ENCODE data around the gene ADAM12. TPM values are rescaled to one million over a fixed set of nuclear protein-coding genes. Genes with fewer than 3 reads are reported as not detected.

ADAM12 gene
- total RNA-seq, 2 donors from 2014 or later = 0.46 TPM; not detected in 1

DNA sequence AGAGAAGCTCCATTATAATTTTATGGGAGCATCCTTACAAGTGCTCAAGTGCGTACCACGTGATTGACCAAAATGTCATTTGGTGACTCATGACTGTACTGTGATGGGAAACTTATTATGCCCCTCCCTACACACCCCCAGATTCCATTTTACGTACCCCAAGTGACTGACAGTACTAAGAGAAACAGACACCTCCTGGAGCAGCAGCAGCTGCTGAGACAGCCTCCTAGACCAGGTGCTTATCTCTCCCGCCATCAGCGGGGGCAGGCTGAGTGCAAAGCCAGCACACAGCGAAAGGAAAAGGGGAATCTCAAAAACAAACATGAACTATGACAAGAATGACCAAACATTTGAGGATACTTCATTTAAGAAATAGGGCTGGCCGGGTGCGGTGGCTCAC, 4.2 kb upstream of the ADAM12 start:
- TF ChIP-seq, protein P1, sequence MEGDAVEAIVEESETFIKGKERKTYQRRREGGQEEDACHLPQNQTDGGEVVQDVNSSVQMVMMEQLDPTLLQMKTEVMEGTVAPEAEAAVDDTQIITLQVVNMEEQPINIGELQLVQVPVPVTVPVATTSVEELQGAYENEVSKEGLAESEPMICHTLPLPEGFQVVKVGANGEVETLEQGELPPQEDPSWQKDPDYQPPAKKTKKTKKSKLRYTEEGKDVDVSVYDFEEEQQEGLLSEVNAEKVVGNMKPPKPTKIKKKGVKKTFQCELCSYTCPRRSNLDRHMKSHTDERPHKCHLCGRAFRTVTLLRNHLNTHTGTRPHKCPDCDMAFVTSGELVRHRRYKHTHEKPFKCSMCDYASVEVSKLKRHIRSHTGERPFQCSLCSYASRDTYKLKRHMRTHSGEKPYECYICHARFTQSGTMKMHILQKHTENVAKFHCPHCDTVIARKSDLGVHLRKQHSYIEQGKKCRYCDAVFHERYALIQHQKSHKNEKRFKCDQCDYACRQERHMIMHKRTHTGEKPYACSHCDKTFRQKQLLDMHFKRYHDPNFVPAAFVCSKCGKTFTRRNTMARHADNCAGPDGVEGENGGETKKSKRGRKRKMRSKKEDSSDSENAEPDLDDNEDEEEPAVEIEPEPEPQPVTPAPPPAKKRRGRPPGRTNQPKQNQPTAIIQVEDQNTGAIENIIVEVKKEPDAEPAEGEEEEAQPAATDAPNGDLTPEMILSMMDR (conservative IDR thresholded peaks at IDR 0.05) = no peak
- no peaks in the 10 kb centered on the region for H3K4me1 ChIP-seq (ENCODE audit: control insufficient read depth, insufficient read depth, low read length)
- H3K27me3 ChIP-seq (ENCODE audit: control insufficient read depth, insufficient read depth, low read length, poor library complexity, severe bottlenecking) = peaks cover 37% of the 10 kb centered on the region
- H3K4me3 ChIP-seq (ENCODE audit: low read length) = no peak overlapping the region
- Mint-ChIP-seq H3K27me3 (ENCODE audit: insufficient read depth) (peaks cover 41% of the 10 kb centered on the region), H3K36me3 (ENCODE audit: low read depth) (no peaks in the 10 kb centered on the region), H3K27ac (no peak overlapping the region), H3K4me3 (no peak overlapping the region), H3K4me1 (peaks cover 1% of the 10 kb centered on the region), H3K9me3 (peaks cover 3% of the 10 kb centered on the region)
- no peaks in the 10 kb centered on the region for H3K36me3 ChIP-seq (ENCODE audit: control insufficient read depth, insufficient read depth, low read length)
- H3K9me3 ChIP-seq (ENCODE audit: control insufficient read depth, low read length) = peaks cover 5% of the 10 kb centered on the region
- H3K27ac ChIP-seq (ENCODE audit: low read depth, low read length) = no peak overlapping the region
- WGBS, 2 experiments (ENCODE audit: insufficient coverage in 1 of 2, insufficient read length in 1 of 2) = 94% methylated on average over 7 to 8 of the region's 8 CpGs
- no peak overlapping the region for H3K9ac ChIP-seq (ENCODE audit: extremely low read depth, low read length, poor library complexity, severe bottlenecking)
- DNase-seq = no peak

DNA sequence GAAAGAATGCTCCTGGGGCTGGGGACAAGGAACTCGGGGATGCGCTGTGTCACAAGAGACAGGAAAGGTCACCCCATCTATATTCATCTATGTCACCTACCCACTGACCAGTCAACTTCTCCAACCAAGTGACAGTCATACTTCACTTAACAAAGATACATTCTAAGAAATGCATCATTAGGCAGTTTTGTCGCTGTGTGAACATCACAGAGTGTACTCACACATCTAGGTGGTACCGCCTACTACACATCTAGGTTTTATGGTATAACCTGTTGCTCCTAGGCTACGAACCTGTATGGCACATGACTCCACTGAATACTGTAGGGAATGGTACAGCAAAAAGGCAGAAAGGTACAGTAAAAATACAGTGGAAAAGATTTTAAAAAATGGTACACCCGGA, 3.8 kb upstream of the ADAM12 start:
- H3K36me3 Mint-ChIP-seq (ENCODE audit: low read depth) = no peaks in the 10 kb centered on the region
- Histone ChIP-seq H3K4me3 (ENCODE audit: low read length) (no peak overlapping the region), H3K9ac (ENCODE audit: extremely low read depth, low read length, poor library complexity, severe bottlenecking) (no peak overlapping the region), H3K27ac (ENCODE audit: low read depth, low read length) (no peak overlapping the region), H3K36me3 (ENCODE audit: control insufficient read depth, insufficient read depth, low read length) (no peaks in the 10 kb centered on the region), H3K27me3 (ENCODE audit: control insufficient read depth, insufficient read depth, low read length, poor library complexity, severe bottlenecking) (peaks cover 41% of the 10 kb centered on the region), H3K9me3 (ENCODE audit: control insufficient read depth, low read length) (peaks cover 5% of the 10 kb centered on the region), H3K4me1 (ENCODE audit: control insufficient read depth, insufficient read depth, low read length) (no peaks in the 10 kb centered on the region)
- no peak for DNase-seq
- H3K9me3 Mint-ChIP-seq = peaks cover 3% of the 10 kb centered on the region
- no peak overlapping the region for H3K4me3 Mint-ChIP-seq
- TF ChIP-seq, protein P1 (conservative IDR thresholded peaks at IDR 0.05) = no peak
- 94 to 97% methylated on average over 6 of the region's 6 CpGs for WGBS, 2 experiments (ENCODE audit: insufficient coverage in 1 of 2, insufficient read length in 1 of 2)
- no peak overlapping the region for H3K27ac Mint-ChIP-seq
- H3K4me1 Mint-ChIP-seq = peaks cover 5% of the 10 kb centered on the region
- H3K27me3 Mint-ChIP-seq (ENCODE audit: insufficient read depth) = peaks cover 45% of the 10 kb centered on the region

DNA sequence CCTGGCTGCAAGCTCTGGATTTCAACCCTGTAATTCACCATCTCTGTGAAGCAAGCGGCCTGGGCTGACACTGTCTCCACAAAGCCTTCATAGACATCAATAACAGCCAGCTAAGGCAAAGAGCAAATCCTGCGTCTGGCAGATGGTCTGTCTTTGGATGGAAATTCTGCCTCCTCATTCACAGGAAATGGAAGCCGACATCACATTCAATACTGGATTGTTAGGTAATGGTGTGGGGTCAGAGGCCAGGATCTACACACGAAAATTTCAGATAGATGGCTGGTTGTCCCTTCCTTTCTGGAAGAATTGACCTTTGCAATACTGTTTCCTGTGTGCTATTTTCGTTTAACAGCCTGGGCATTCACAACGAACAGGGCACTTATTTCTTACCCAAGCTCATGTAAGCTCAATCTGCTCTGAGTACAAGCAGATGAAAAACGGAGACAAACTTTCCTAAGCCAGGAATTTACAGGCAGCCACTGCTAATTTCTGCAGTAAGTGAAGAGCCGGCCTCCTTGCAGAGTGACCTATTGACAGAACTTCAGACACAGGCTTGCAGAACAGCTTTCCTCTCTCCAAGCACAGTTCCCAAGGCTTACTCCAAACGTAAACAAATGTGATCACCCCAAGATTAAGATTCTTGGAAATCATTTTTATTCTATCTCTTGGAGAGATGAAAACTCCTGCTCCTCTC, 3.1 kb upstream of the ADAM12 start:
- no peaks in the 10 kb centered on the region for H3K36me3 Mint-ChIP-seq (ENCODE audit: low read depth)
- H3K4me1 Mint-ChIP-seq = peaks cover 9% of the 10 kb centered on the region
- H3K27me3 Mint-ChIP-seq (ENCODE audit: insufficient read depth) = peaks cover 53% of the 10 kb centered on the region

More for the DNA sequence above, 3.1 kb upstream of the ADAM12 start:
- peaks cover 47% of the 10 kb centered on the region for H3K27me3 ChIP-seq (ENCODE audit: control insufficient read depth, insufficient read depth, low read length, poor library complexity, severe bottlenecking)
- no peak overlapping the region for H3K4me3 ChIP-seq (ENCODE audit: low read length)
- Mint-ChIP-seq H3K9me3 (peaks cover 3% of the 10 kb centered on the region), H3K27ac (no peak overlapping the region), H3K4me3 (no peak overlapping the region)
- peak overlapping the region; percentile 40 for H3K27ac ChIP-seq (ENCODE audit: low read depth, low read length)
- no peak overlapping the region for H3K9ac ChIP-seq (ENCODE audit: extremely low read depth, low read length, poor library complexity, severe bottlenecking)
- H3K4me1 ChIP-seq (ENCODE audit: control insufficient read depth, insufficient read depth, low read length) = no peaks in the 10 kb centered on the region
- TF ChIP-seq, protein P1 (conservative IDR thresholded peaks at IDR 0.05) = no peak
- DNase-seq = no peak
- H3K36me3 ChIP-seq (ENCODE audit: control insufficient read depth, insufficient read depth, low read length) = no peaks in the 10 kb centered on the region
- 83 to 84% methylated on average over 7 to 9 of the region's 9 CpGs for WGBS, 2 experiments (ENCODE audit: insufficient coverage in 1 of 2, insufficient read length in 1 of 2)
- peaks cover 5% of the 10 kb centered on the region for H3K9me3 ChIP-seq (ENCODE audit: control insufficient read depth, low read length)

All from endodermal cell (in vitro differentiated cells).